ENCODE data around the gene WDR46. TPM values are rescaled to one million over a fixed set of nuclear protein-coding genes. Genes with fewer than 3 reads are reported as not detected.
A peak's percentile ranks its signal among the peaks of the same experiment; 100 is the strongest.

Gene WDR46
- total and polyA plus RNA-seq, 2 of the 13 experiments (the other 11 are each of a cell fraction or from before 2014, with no cell fraction given): 47.4 to 105 TPM

DNA sequence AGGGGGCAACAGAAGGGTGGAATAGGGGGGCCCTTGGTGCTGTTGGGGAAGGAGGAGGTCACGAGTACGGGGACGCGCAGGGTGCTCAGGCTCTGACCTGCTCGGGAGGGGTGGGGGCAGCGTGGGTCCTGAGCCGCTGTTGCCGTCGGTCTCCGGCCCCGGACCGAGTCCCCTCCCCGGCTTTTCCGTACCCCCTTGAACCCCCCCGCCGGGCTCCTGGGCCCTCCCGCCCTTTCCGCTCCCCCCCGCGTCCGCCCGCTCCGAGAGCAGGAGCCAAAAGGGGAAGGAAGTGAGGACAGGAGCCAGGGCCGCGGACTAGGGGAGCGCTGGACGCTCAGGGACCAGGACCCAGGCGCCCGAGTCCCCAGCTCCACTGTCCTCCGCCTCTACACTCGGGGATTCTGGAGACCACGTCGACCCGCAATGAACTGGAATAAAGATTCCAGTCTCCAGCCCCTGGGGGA is 9.8 kb upstream of the WDR46 start, which contains the start of gene RGL2 (continued):
- TF ChIP-seq, protein P1, sequence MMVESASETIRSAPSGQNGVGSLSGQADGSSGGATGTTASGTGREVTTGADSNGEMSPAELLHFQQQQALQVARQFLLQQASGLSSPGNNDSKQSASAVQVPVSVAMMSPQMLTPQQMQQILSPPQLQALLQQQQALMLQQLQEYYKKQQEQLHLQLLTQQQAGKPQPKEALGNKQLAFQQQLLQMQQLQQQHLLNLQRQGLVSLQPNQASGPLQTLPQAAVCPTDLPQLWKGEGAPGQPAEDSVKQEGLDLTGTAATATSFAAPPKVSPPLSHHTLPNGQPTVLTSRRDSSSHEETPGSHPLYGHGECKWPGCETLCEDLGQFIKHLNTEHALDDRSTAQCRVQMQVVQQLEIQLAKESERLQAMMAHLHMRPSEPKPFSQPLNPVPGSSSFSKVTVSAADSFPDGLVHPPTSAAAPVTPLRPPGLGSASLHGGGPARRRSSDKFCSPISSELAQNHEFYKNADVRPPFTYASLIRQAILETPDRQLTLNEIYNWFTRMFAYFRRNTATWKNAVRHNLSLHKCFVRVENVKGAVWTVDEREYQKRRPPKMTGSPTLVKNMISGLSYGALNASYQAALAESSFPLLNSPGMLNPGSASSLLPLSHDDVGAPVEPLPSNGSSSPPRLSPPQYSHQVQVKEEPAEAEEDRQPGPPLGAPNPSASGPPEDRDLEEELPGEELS (CRISPR knock-in tag; IDR thresholded peaks at IDR 0.05): peak; percentile 6; the same call in 1 of the 2 replicates
- TF ChIP-seq, protein P2, sequence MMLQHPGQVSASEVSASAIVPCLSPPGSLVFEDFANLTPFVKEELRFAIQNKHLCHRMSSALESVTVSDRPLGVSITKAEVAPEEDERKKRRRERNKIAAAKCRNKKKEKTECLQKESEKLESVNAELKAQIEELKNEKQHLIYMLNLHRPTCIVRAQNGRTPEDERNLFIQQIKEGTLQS (CRISPR knock-in tag; IDR thresholded peaks at IDR 0.05): 0 out of 2 replicates have a peak, but pooled peaks have one; percentile 0
- peak; percentile 31; the same call in 1 of the 2 replicates for TF ChIP-seq BRD4 (CRISPR knock-in tag; IDR thresholded peaks at IDR 0.05)
- TF ChIP-seq IRX3 (CRISPR knock-in tag; IDR thresholded peaks at IDR 0.05; ENCODE audit: borderline replicate concordance, low read depth): no peak
- peak; percentile 11; the same call in 1 of the 2 replicates for TF ChIP-seq ARNT2 (CRISPR knock-in tag; IDR thresholded peaks at IDR 0.05; ENCODE audit: low read depth)
- TF ChIP-seq, protein P3, sequence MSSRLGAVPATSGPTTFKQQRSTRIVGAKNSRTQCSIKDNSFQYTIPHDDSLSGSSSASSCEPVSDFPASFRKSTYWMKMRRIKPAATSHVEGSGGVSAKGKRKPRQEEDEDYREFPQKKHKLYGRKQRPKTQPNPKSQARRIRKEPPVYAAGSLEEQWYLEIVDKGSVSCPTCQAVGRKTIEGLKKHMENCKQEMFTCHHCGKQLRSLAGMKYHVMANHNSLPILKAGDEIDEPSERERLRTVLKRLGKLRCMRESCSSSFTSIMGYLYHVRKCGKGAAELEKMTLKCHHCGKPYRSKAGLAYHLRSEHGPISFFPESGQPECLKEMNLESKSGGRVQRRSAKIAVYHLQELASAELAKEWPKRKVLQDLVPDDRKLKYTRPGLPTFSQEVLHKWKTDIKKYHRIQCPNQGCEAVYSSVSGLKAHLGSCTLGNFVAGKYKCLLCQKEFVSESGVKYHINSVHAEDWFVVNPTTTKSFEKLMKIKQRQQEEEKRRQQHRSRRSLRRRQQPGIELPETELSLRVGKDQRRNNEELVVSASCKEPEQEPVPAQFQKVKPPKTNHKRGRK (CRISPR knock-in tag; IDR thresholded peaks at IDR 0.05): 0 out of 2 replicates have a peak, but pooled peaks have one; percentile 42
- 0 out of 2 replicates have a peak, but pooled peaks have one; percentile 15 for TF ChIP-seq ZZZ3 (CRISPR knock-in tag; IDR thresholded peaks at IDR 0.05; ENCODE audit: borderline replicate concordance)
- 0 out of 2 replicates have a peak, but pooled peaks have one; percentile 14 for TF ChIP-seq ZNF773 (CRISPR knock-in tag; IDR thresholded peaks at IDR 0.05; ENCODE audit: borderline replicate concordance)
- TF ChIP-seq, protein P4, sequence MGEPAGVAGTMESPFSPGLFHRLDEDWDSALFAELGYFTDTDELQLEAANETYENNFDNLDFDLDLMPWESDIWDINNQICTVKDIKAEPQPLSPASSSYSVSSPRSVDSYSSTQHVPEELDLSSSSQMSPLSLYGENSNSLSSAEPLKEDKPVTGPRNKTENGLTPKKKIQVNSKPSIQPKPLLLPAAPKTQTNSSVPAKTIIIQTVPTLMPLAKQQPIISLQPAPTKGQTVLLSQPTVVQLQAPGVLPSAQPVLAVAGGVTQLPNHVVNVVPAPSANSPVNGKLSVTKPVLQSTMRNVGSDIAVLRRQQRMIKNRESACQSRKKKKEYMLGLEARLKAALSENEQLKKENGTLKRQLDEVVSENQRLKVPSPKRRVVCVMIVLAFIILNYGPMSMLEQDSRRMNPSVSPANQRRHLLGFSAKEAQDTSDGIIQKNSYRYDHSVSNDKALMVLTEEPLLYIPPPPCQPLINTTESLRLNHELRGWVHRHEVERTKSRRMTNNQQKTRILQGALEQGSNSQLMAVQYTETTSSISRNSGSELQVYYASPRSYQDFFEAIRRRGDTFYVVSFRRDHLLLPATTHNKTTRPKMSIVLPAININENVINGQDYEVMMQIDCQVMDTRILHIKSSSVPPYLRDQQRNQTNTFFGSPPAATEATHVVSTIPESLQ (CRISPR knock-in tag; conservative IDR thresholded peaks at IDR 0.05): peak; percentile 14; the same call in 1 of the 2 replicates
- TF ChIP-seq NFKBIZ (CRISPR knock-in tag; IDR thresholded peaks at IDR 0.05): no peak
- TF ChIP-seq ZNF713 (CRISPR knock-in tag; IDR thresholded peaks at IDR 0.05): 0 out of 2 replicates have a peak, but pooled peaks have one; percentile 22
